ENCODE data around the gene SRA1. TPM values are rescaled to one million over a fixed set of nuclear protein-coding genes. Genes with fewer than 3 reads are reported as not detected.

Gene SRA1
- total and polyA plus RNA-seq, 2 of the 8 experiments (the other 6 are each of a cell fraction or from before 2014, with no cell fraction given) = 27.4 to 39.4 TPM

DNA sequence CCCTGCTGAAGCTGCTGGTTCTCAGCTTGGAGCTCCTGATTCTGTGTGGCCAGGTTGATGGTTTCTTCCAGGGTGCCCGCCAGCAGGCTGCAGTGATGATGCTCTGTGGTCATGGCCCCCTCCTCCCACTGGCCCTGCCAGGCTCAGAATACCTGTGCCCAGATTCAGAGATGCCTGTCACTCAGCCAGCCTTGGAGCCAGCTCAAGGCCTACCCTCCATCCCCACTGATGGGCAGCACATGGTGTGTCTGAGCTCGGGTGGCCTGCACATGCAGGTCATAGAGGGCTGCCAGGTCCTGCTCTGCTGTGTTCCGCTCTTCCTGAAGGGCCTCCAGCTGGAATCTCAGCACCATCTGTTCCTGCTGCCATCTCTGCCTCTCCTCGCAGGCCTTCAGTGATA is 12.8 kb upstream of the SRA1 start:
- Histone ChIP-seq H3K23me2 (ENCODE audit: low read depth, low read length) (peaks cover 4% of the 10 kb centered on the region), H3K23ac (ENCODE audit: insufficient read length) (no peak overlapping the region), H3K9ac (replicated peaks in 1 of 4; ENCODE audit: extremely low read depth in 1 of 4, low read depth in 3 of 4, low read length in 3 of 4) (no peak overlapping the region), H4K5ac (ENCODE audit: insufficient read length, low read depth, low read length) (no peak overlapping the region), H3K4me1 (replicated peaks in 1 of 4; ENCODE audit: control insufficient read depth in 3 of 4, insufficient read depth in 4 of 4, low read length in 3 of 4) (peaks cover 0 to 6% (median 0%) of the 10 kb centered on the region in 4 experiments; a peak in 2 of 7 replicates), H3K27ac (ENCODE audit: low read depth, low read length) (no peak overlapping the region), H3K27me3 (replicated peaks in 1 of 4; ENCODE audit: control insufficient read depth in 3 of 4, extremely low read depth in 1 of 4, insufficient read depth in 3 of 4, low read length in 3 of 4) (no peaks in the 10 kb centered on the region), H3K4me3 (ENCODE audit: extremely low read depth in 1 of 4, insufficient read depth in 2 of 4, low read depth in 3 of 4, low read length in 4 of 4) (no peak overlapping the region), H2AFZ (ENCODE audit: low read length) (no peak overlapping the region), H2BK20ac (ENCODE audit: low read length) (no peak overlapping the region), H3K14ac (ENCODE audit: insufficient read length) (no peak overlapping the region), H2BK120ac (replicated peaks; ENCODE audit: low read depth, low read length) (no peak overlapping the region), H4K91ac (replicated peaks; ENCODE audit: insufficient read length, low read length) (no peak overlapping the region), H2AK5ac (ENCODE audit: low read depth, low read length) (no peak overlapping the region), H3K56ac (replicated peaks; ENCODE audit: insufficient read length, low read depth, low read length) (no peak overlapping the region), H3K36me3 (ENCODE audit: control insufficient read depth in 2 of 4, insufficient read depth in 4 of 4, low read length in 3 of 4) (peaks cover 0 to 18% (median 13%) of the 10 kb centered on the region in 4 experiments; a peak in 4 of 8 replicates), H3K9me3 (ENCODE audit: insufficient read depth in 2 of 2, low read depth in 1 of 2, low read length in 1 of 2) (no peaks in the 10 kb centered on the region), H3K4ac (replicated peaks; ENCODE audit: insufficient read length, low read depth, low read length) (no peak overlapping the region), H2BK5ac (ENCODE audit: low read depth, low read length) (no peak overlapping the region), H2BK15ac (ENCODE audit: low read length) (no peak overlapping the region), H3K79me1 (ENCODE audit: low read depth, low read length) (peaks cover 4% of the 10 kb centered on the region; the same call in 1 of the 2 replicates), H2BK12ac (ENCODE audit: low read depth, low read length) (no peak overlapping the region), H3K18ac (ENCODE audit: extremely low read depth, low read length) (no peak overlapping the region), H3K4me2 (ENCODE audit: insufficient read depth in 1 of 2, low read depth in 2 of 2, low read length in 2 of 2) (no peak overlapping the region), H4K8ac (ENCODE audit: extremely low read depth, insufficient read depth, low read length) (peak overlapping the region; percentile 69; the same call in 1 of the 2 replicates), H4K20me1 (replicated peaks in 1 of 2; ENCODE audit: control insufficient read depth in 1 of 2, insufficient read depth in 2 of 2, low read length in 2 of 2) (no peaks in the 10 kb centered on the region), H3K79me2 (ENCODE audit: control insufficient read depth in 1 of 2, insufficient read depth in 2 of 2, low read length in 2 of 2) (peaks cover 3 to 6% of the 10 kb centered on the region in 2 experiments; a peak in 3 of 4 replicates)
- ChIA-PET CTCF (ENCODE audit: partially characterized antibody) (interaction anchor here (0.7 to 1.8 kb wide), 9 partner anchors 21 to 218 kb away, joined by 3 to 7 read pairs (median 4); partner anchors contain the start of genes EIF4EBP3 and TMCO6), POLR2A (ENCODE audit: partially characterized antibody) (interaction anchor here (1.6 to 10.0 kb wide), 5 partner anchors 19 to 141 kb away, joined by 3 to 94 read pairs (median 5); partner anchors contain the start of genes DND1, EIF4EBP3 and TMCO6)
- DNase-seq (ENCODE audit: low read depth in 1 of 2, low spot score in 2 of 2) (no peak), FAIRE-seq (no peak)
- 89% methylated on average over 4 of the region's 4 CpGs; no CpG with 5 or more reads in 1 of the 2 experiments for WGBS, 2 experiments (ENCODE audit: extremely low coverage in 1 of 2, insufficient coverage in 1 of 2, insufficient read length in 1 of 2, insufficient replicate concordance in 2 of 2, low coverage in 1 of 2, low lambda C conversion rate in 2 of 2, missing lambda C conversion rate in 1 of 2)
- TF ChIP-seq RFX5 (IDR thresholded peaks at IDR 0.05; ENCODE audit: borderline replicate concordance, low read depth, low read length) = no peak
- no peak for TF ChIP-seq JUN (IDR thresholded peaks at IDR 0.05; ENCODE audit: low read depth, low read length)
- no peak for TF ChIP-seq ATF3 (IDR thresholded peaks at IDR 0.05; ENCODE audit: insufficient read depth, low read depth, low read length)
- TF ChIP-seq RBBP5 (IDR thresholded peaks at IDR 0.05; ENCODE audit: borderline replicate concordance, low read depth, low read length) = no peak
- TF ChIP-seq SP1 (IDR thresholded peaks at IDR 0.05; ENCODE audit: low read depth, low read length) = no peak
- TF ChIP-seq SIX5 (IDR thresholded peaks at IDR 0.05; ENCODE audit: low read depth, low read length) = no peak
- no peak for TF ChIP-seq HDAC6 (IDR thresholded peaks at IDR 0.05; ENCODE audit: low read depth, low read length)
- TF ChIP-seq CBX5 (IDR thresholded peaks at IDR 0.05; ENCODE audit: low read depth, low read length) = no peak
- no peak for TF ChIP-seq CTCF (IDR thresholded peaks at IDR 0.05; ENCODE audit: control extremely low read depth in 1 of 3, insufficient read depth in 1 of 3, low read depth in 1 of 3, low read length in 3 of 3)
- TF ChIP-seq CTBP2 (IDR thresholded peaks at IDR 0.05; ENCODE audit: borderline replicate concordance, insufficient read depth, insufficient read length, low read length) = no peak

Data from H1 (cell line).